NT2/D1 (cell line): ENCODE results near the gene SLC9A9.

Source experiments
- DNase-seq: peaks from one replicate; pipeline ENCODE4 v3.0.0-alpha.2; 2011; ENCODE audit warnings: low read depth, low spot score
- H3K27me3 ChIP-seq: 2 replicates; pipeline ENCODE4 v1.6.0; 2011; ENCODE audit warnings: mild to moderate bottlenecking; ENCODE audit not compliant: insufficient read length, insufficient read depth
- H3K36me3 ChIP-seq: 2 replicates; pipeline ENCODE4 v1.6.1; 2011; ENCODE audit warnings: mild to moderate bottlenecking, low read length, mixed read lengths; ENCODE audit not compliant: insufficient read depth, insufficient read length
- H3K4me1 ChIP-seq: 2 replicates; pipeline ENCODE4 v1.5.1; 2011; ENCODE audit not compliant: insufficient read depth, insufficient read length
- H3K4me3 ChIP-seq: 2 replicates; pipeline ENCODE4 v1.5.1; 2011; ENCODE audit warnings: low read depth; ENCODE audit not compliant: insufficient read length
- H3K9ac ChIP-seq: 2 replicates; pipeline ENCODE4 v1.6.0; 2011; ENCODE audit warnings: low read depth; ENCODE audit not compliant: insufficient read length
- H3K9me3 ChIP-seq: 2 replicates; pipeline ENCODE4 v1.5.1; 2011; ENCODE audit warnings: mild to moderate bottlenecking, low read length; ENCODE audit not compliant: insufficient read depth
- SUZ12 ChIP-seq: IDR thresholded peaks from 2 replicates; pipeline ENCODE4 v1.6.1; 2011; ENCODE audit not compliant: insufficient read length, insufficient read depth; ENCODE audit errors: extremely low read depth
- YY1 ChIP-seq: IDR thresholded peaks from 2 replicates; pipeline ENCODE4 v1.6.1; 2011; ENCODE audit not compliant: insufficient read length, insufficient read depth
- ZNF274 ChIP-seq: IDR thresholded peaks from 2 replicates; pipeline ENCODE4 v1.6.1; 2011; ENCODE audit warnings: mild to moderate bottlenecking, low read depth, low read length

SLC9A9 gene

GRCh38 chr3:143573610-143574303 is 274.5 kb downstream of the SLC9A9 start:
- Histone ChIP-seq H3K4me3 (no peak overlapping the region), H3K9me3 (no peaks in the 10 kb centered on the region), H3K27me3 (no peaks in the 10 kb centered on the region), H3K9ac (no peak overlapping the region), H3K4me1 (no peaks in the 10 kb centered on the region), H3K36me3 (no peaks in the 10 kb centered on the region)
- TF ChIP-seq ZNF274 (no peak), YY1 (no peak), SUZ12 (no peak)
- DNase-seq: no peak

- Histone ChIP-seq H3K36me3 (no peaks in the 10 kb centered on the region), H3K27me3 (no peaks in the 10 kb centered on the region)
These were observed 276.7 kb downstream of the SLC9A9 start for GRCh38 chr3:143571548-143571947.

GRCh38 chr3:143567823-143568222 is 280.4 kb downstream of the SLC9A9 start:
- Histone ChIP-seq H3K4me3 (no peak overlapping the region), H3K27me3 (no peaks in the 10 kb centered on the region), H3K9me3 (no peaks in the 10 kb centered on the region), H3K9ac (no peak overlapping the region), H3K36me3 (no peaks in the 10 kb centered on the region), H3K4me1 (no peaks in the 10 kb centered on the region)
- DNase-seq: no peak
- no peak for TF ChIP-seq ZNF274
- no peak for TF ChIP-seq SUZ12
- TF ChIP-seq YY1: no peak

More at GRCh38 chr3:143571548-143571947, 276.7 kb downstream of the SLC9A9 start:
- no peak for TF ChIP-seq ZNF274
- TF ChIP-seq YY1: no peak
- no peak for TF ChIP-seq SUZ12
- Histone ChIP-seq H3K9me3 (no peaks in the 10 kb centered on the region), H3K4me3 (no peak overlapping the region), H3K4me1 (no peaks in the 10 kb centered on the region), H3K9ac (no peak overlapping the region)
- DNase-seq: no peak

DNA sequence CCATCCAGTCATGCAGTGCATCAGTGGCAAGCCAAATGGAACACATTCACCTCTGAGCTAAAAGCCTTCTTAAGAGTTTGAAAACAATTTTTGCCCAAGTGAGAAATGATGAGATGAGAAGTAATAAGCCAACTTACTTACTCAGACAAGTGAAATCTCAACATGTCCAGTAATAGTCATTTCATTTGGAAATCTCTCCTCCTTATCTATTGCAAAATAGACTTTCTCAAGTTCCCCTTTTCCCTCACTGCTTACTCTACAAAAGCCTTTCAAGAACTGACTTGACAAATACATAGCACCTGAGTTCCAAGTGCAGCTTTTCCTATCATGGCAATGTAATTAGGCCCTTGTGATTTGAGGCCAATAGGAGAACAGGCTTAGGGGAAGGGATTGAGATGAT is 282.3 kb downstream of the SLC9A9 start:
- no peaks in the 10 kb centered on the region for H3K27me3 ChIP-seq
- no peak overlapping the region for H3K4me3 ChIP-seq
- TF ChIP-seq SUZ12: no peak
- TF ChIP-seq ZNF274: no peak
- TF ChIP-seq YY1: no peak
- H3K9me3 ChIP-seq: no peaks in the 10 kb centered on the region
- H3K4me1 ChIP-seq: no peaks in the 10 kb centered on the region
- no peak overlapping the region for H3K9ac ChIP-seq
- DNase-seq: no peak
- H3K36me3 ChIP-seq: no peaks in the 10 kb centered on the region

DNA sequence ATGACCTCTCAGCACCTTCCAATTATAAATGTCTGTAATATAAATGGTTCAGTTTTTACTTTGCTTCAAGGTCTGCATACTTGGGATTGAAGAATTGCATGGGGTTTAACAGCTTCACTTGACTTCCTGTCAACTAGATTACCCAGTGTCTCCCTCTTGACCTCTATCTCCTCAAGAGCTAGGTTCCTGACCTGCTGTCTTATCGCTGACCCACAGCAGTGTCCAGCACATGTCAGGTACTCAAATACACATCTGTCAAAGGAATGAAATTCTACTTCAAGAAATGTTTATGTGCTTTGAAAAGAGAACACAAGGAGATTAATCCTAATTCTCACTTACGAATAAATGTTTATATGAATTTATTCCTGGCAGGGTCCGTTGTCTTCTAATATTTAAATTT is 284.5 kb downstream of the SLC9A9 start:
- H3K4me3 ChIP-seq: no peak overlapping the region
- H3K36me3 ChIP-seq: no peaks in the 10 kb centered on the region
- H3K4me1 ChIP-seq: no peaks in the 10 kb centered on the region
- H3K9me3 ChIP-seq: peaks cover 5% of the 10 kb centered on the region; the same call in 1 of the 2 replicates
- TF ChIP-seq ZNF274: no peak
- no peak for TF ChIP-seq YY1
- TF ChIP-seq SUZ12: no peak
- DNase-seq: no peak
- H3K9ac ChIP-seq: no peak overlapping the region
- no peaks in the 10 kb centered on the region for H3K27me3 ChIP-seq

DNA sequence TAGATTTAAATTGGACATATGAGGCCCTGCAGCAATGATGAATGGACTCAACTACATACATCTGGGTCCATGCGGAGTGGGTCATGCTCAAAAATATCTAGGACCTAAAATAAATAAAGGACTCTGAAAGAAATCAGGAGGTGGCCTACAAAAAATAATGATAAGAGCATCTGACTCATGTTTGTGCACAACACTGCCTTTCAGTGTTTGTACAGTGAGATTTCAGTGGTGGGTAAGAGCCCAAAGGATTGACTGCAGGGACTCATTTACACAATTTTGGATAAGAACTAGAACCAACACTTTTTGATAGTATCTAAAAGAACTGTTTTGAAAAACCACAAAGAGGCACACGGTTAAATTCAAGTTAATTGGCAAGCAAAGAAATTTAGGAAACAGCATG is 285.5 kb downstream of the SLC9A9 start:
- Histone ChIP-seq H3K9me3 (peaks cover 15% of the 10 kb centered on the region), H3K36me3 (no peaks in the 10 kb centered on the region), H3K4me1 (no peaks in the 10 kb centered on the region), H3K9ac (no peak overlapping the region), H3K27me3 (no peaks in the 10 kb centered on the region), H3K4me3 (no peak overlapping the region)
- TF ChIP-seq YY1 (no peak), SUZ12 (no peak), ZNF274 (no peak)
- no peak for DNase-seq

GRCh38 chr3:143559296-143559695 is 289.0 kb downstream of the SLC9A9 start:
- H3K4me3 ChIP-seq: no peak overlapping the region
- TF ChIP-seq YY1 (no peak), ZNF274 (no peak), SUZ12 (no peak)
- no peaks in the 10 kb centered on the region for H3K36me3 ChIP-seq
- DNase-seq: no peak
- no peaks in the 10 kb centered on the region for H3K4me1 ChIP-seq
- no peak overlapping the region for H3K9ac ChIP-seq
- no peaks in the 10 kb centered on the region for H3K27me3 ChIP-seq
- peaks cover 17% of the 10 kb centered on the region for H3K9me3 ChIP-seq
